ENCODE results near the gene SLC12A7. TPM values are rescaled to one million over a fixed set of nuclear protein-coding genes. Genes with fewer than 3 reads are reported as not detected.
A peak's percentile ranks its signal among the peaks of the same experiment; 100 is the strongest.

SLC12A7 gene
- total RNA-seq, 1 donor from 2014 or later: 30.5 TPM

DNA sequence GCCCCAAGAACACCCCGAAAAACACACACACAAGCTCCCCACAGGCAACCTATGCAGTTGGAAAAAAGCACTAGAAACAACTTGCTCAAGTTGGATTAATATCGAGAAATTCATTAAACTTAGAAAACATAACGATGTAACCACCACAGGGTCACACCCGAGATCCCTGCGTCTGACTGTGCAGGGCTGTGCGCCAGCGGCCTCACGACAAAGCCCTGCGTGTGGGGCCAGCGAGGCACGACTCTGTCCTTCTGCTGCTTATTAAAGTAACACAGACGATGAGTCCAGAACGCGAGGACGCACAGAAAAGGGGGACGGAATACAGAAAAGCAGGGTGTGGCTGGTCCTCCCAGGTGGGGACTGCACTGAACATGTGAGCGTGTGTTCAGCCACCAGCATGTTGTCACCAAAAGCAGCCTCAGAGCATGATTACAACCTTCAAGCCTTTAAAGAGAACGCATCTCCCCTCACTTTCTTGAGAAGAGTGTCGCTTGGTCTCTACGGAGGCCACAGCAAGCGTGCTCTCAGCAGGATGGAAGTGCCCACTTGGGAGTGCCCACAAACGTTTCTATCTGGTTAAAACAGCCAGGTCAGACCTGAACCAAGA, 14.4 kb downstream of the SLC12A7 start:
- Histone ChIP-seq H3K36me3 (ENCODE audit: insufficient read depth, low read length) (no peaks in the 10 kb centered on the region), H4K20me1 (ENCODE audit: insufficient read depth, low read length) (no peaks in the 10 kb centered on the region), H3K4me1 (ENCODE audit: insufficient read depth, low read length) (no peaks in the 10 kb centered on the region), H3K4me2 (ENCODE audit: low read length) (no peak overlapping the region), H3K4me3 (ENCODE audit: insufficient read depth, low read depth, low read length) (no peak overlapping the region), H3K27me3 (ENCODE audit: insufficient read depth, low read length) (peaks cover 5% of the 10 kb centered on the region), H3K79me2 (ENCODE audit: insufficient read depth, low read length) (no peaks in the 10 kb centered on the region), H3K9ac (ENCODE audit: low read length) (no peak overlapping the region), H3K27ac (ENCODE audit: low read depth, low read length) (no peak overlapping the region), H2AFZ (ENCODE audit: low read depth, low read length) (no peak overlapping the region), H3K9me3 (ENCODE audit: insufficient read depth, low read depth, low read length) (no peaks in the 10 kb centered on the region)
- DNase-seq (ENCODE audit: low read depth) (no peak), FAIRE-seq (no peak)
- Mint-ChIP-seq H3K4me1 (ENCODE audit: low read depth, unreplicated experiment) (peaks cover 24% of the 10 kb centered on the region), H3K4me3 (ENCODE audit: unreplicated experiment) (no peak overlapping the region), H3K9me3 (ENCODE audit: unreplicated experiment) (no peaks in the 10 kb centered on the region), H3K36me3 (ENCODE audit: low read depth, unreplicated experiment) (peaks cover 7% of the 10 kb centered on the region), H3K27me3 (ENCODE audit: low read depth, unreplicated experiment) (peaks cover 3% of the 10 kb centered on the region), H3K27ac (ENCODE audit: unreplicated experiment) (peak overlapping the region; percentile 26)
- TF ChIP-seq CTCF (IDR thresholded peaks at IDR 0.05; ENCODE audit: insufficient read depth, low read depth, low read length): no peak
- no peak for TF ChIP-seq EZH2 (IDR thresholded peaks at IDR 0.05; ENCODE audit: insufficient read depth, low read length)

DNA sequence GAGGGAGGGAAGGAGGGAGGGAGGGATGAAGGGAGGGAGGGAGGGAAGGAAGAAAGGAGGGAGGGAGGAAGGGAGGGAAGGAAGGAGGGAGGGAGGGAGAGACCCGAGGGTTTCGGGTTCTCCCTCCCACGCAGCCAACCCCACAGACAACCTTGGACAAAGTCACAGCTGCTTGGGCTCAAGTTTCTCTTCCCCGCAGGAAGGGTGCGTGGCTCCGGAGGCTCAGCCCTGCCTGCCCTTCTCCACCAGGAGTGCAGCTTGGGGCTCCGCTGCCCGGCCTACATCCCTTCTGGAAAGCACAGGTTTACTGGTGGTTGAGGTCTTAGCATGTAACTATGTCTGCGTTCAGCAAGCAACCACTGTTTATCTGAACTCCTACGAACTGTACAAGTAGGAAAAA, 15.0 kb downstream of the SLC12A7 start:
- DNase-seq (ENCODE audit: low read depth): no peak
- no peak overlapping the region for H3K4me3 Mint-ChIP-seq (ENCODE audit: unreplicated experiment)
- TF ChIP-seq CTCF (IDR thresholded peaks at IDR 0.05; ENCODE audit: insufficient read depth, low read depth, low read length) (no peak), EZH2 (IDR thresholded peaks at IDR 0.05; ENCODE audit: insufficient read depth, low read length) (no peak)
- H3K9ac ChIP-seq (ENCODE audit: low read length): no peak overlapping the region
- H3K27me3 Mint-ChIP-seq (ENCODE audit: low read depth, unreplicated experiment): peaks cover 3% of the 10 kb centered on the region
- no peak overlapping the region for H3K27ac Mint-ChIP-seq (ENCODE audit: unreplicated experiment)
- H3K36me3 ChIP-seq (ENCODE audit: insufficient read depth, low read length): no peaks in the 10 kb centered on the region
- H2AFZ ChIP-seq (ENCODE audit: low read depth, low read length): no peak overlapping the region
- no peaks in the 10 kb centered on the region for H3K79me2 ChIP-seq (ENCODE audit: insufficient read depth, low read length)
- FAIRE-seq: no peak
- no peaks in the 10 kb centered on the region for H3K9me3 Mint-ChIP-seq (ENCODE audit: unreplicated experiment)
- no peaks in the 10 kb centered on the region for H4K20me1 ChIP-seq (ENCODE audit: insufficient read depth, low read length)
- H3K36me3 Mint-ChIP-seq (ENCODE audit: low read depth, unreplicated experiment): peaks cover 7% of the 10 kb centered on the region
- no peaks in the 10 kb centered on the region for H3K9me3 ChIP-seq (ENCODE audit: insufficient read depth, low read depth, low read length)
- H3K27me3 ChIP-seq (ENCODE audit: insufficient read depth, low read length): peaks cover 5% of the 10 kb centered on the region
- H3K27ac ChIP-seq (ENCODE audit: low read depth, low read length): no peak overlapping the region
- no peaks in the 10 kb centered on the region for H3K4me1 ChIP-seq (ENCODE audit: insufficient read depth, low read length)
- H3K4me2 ChIP-seq (ENCODE audit: low read length): no peak overlapping the region
- H3K4me3 ChIP-seq (ENCODE audit: insufficient read depth, low read depth, low read length): no peak overlapping the region
- H3K4me1 Mint-ChIP-seq (ENCODE audit: low read depth, unreplicated experiment): peaks cover 18% of the 10 kb centered on the region

GRCh38 chr5:1095990-1096363, 15.9 kb downstream of the SLC12A7 start:
- Histone ChIP-seq H3K36me3 (ENCODE audit: insufficient read depth, low read length) (no peaks in the 10 kb centered on the region), H3K4me1 (ENCODE audit: insufficient read depth, low read length) (no peaks in the 10 kb centered on the region), H3K79me2 (ENCODE audit: insufficient read depth, low read length) (no peaks in the 10 kb centered on the region), H3K27me3 (ENCODE audit: insufficient read depth, low read length) (peaks cover 5% of the 10 kb centered on the region), H4K20me1 (ENCODE audit: insufficient read depth, low read length) (no peaks in the 10 kb centered on the region), H3K27ac (ENCODE audit: low read depth, low read length) (no peak overlapping the region), H3K9me3 (ENCODE audit: insufficient read depth, low read depth, low read length) (no peaks in the 10 kb centered on the region), H2AFZ (ENCODE audit: low read depth, low read length) (no peak overlapping the region), H3K9ac (ENCODE audit: low read length) (no peak overlapping the region), H3K4me3 (ENCODE audit: insufficient read depth, low read depth, low read length) (no peak overlapping the region), H3K4me2 (ENCODE audit: low read length) (no peak overlapping the region)
- FAIRE-seq: no peak
- no peak overlapping the region for H3K27ac Mint-ChIP-seq (ENCODE audit: unreplicated experiment)
- peaks cover 18% of the 10 kb centered on the region for H3K4me1 Mint-ChIP-seq (ENCODE audit: low read depth, unreplicated experiment)
- no peak for DNase-seq (ENCODE audit: low read depth)
- H3K27me3 Mint-ChIP-seq (ENCODE audit: low read depth, unreplicated experiment): peaks cover 3% of the 10 kb centered on the region
- H3K9me3 Mint-ChIP-seq (ENCODE audit: unreplicated experiment): no peaks in the 10 kb centered on the region
- TF ChIP-seq EZH2 (IDR thresholded peaks at IDR 0.05; ENCODE audit: insufficient read depth, low read length) (no peak), CTCF (IDR thresholded peaks at IDR 0.05; ENCODE audit: insufficient read depth, low read depth, low read length) (no peak)
- H3K36me3 Mint-ChIP-seq (ENCODE audit: low read depth, unreplicated experiment): peaks cover 7% of the 10 kb centered on the region
- H3K4me3 Mint-ChIP-seq (ENCODE audit: unreplicated experiment): no peak overlapping the region

All from astrocyte (in vitro differentiated cells and primary cell).